Tibial nerve (tissue), 4 donors: ENCODE results near the gene GSG1L.

Experiments used
- EP300 ChIP-seq, 2 donors: sonication (generic); formaldehyde crosslinking; IDR thresholded peaks; one replicate each; pipeline ENCODE4 v1.6.1; 2017; ENCODE audit warnings: antibody characterized with exemption in 2 of 2, mild to moderate bottlenecking in 1 of 2
- POLR2A ChIP-seq, 2 donors: fragments of 450-650 bp; IDR thresholded peaks; one replicate each; pipeline ENCODE4 v1.6.1; 2017; ENCODE audit warnings: antibody characterized with exemption in 2 of 2, mild to moderate bottlenecking in 2 of 2, moderate library complexity in 2 of 2
- TF ChIP-seq, protein P1 (sequence below), 5 experiments: fragments of 200-600 bp in 3 of 5; fragments of 450-650 bp in 2 of 5; sonication (generic) in 3 of 5; IDR thresholded peaks; one replicate each; pipeline ENCODE4 v1.5.1; 2016 to 2019; ENCODE audit warnings: antibody characterized with exemption in 5 of 5, mild to moderate bottlenecking in 3 of 5, moderate library complexity in 2 of 5

DNA sequence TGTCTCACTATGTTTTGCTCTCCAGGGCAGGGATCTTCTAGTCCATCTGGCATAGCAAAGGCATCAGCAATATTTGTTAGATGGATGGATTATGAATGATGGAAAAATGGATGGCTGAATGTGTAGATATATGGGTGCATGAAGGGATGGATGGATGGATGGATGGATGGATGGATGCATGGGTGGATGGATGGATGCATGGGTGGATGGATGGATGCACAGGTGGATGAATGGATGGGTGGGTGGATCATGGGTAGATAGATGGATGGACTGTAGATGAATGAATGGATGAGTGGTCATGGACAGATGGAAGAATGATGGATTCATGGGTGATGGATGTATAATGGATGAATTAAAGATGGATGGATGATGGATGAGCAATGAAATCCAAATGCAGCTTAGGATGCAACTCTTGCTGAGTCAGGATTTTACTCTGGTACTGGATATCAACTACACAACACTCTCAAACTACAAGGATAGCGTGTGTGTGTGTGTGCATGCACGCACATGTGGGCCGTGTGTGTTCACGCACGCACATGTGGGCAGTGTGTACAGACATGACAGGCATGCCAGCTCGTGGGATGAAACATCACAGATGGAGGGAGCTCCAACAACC, 34.0 kb downstream of the GSG1L start:
- TF ChIP-seq, protein P1, sequence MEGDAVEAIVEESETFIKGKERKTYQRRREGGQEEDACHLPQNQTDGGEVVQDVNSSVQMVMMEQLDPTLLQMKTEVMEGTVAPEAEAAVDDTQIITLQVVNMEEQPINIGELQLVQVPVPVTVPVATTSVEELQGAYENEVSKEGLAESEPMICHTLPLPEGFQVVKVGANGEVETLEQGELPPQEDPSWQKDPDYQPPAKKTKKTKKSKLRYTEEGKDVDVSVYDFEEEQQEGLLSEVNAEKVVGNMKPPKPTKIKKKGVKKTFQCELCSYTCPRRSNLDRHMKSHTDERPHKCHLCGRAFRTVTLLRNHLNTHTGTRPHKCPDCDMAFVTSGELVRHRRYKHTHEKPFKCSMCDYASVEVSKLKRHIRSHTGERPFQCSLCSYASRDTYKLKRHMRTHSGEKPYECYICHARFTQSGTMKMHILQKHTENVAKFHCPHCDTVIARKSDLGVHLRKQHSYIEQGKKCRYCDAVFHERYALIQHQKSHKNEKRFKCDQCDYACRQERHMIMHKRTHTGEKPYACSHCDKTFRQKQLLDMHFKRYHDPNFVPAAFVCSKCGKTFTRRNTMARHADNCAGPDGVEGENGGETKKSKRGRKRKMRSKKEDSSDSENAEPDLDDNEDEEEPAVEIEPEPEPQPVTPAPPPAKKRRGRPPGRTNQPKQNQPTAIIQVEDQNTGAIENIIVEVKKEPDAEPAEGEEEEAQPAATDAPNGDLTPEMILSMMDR (IDR thresholded peaks at IDR 0.05), result no peak
- TF ChIP-seq POLR2A (IDR thresholded peaks at IDR 0.05), result no peak
- no peak for TF ChIP-seq EP300 (IDR thresholded peaks at IDR 0.05)
